H9 (cell line): ENCODE data around the gene RNF13. TPM values are rescaled to one million over a fixed set of nuclear protein-coding genes. Genes with fewer than 3 reads are reported as not detected.
A peak's percentile ranks its signal among the peaks of the same experiment; 100 is the strongest.
"Not testable (repeated sequence)": the region's sequence is repeated elsewhere in the genome, so short reads cannot be mapped to it uniquely, and the experiment has no call there.

Experiments used
- DNase-seq: peaks from one replicate; pipeline ENCODE4 v3.0.0-alpha.2; 2017
- H2AFZ ChIP-seq: one replicate; pipeline ENCODE4 v1.6.1; 2013; ENCODE audit warnings: mild to moderate bottlenecking, low read length, control low read depth, moderate library complexity
- H2AK5ac ChIP-seq: 2 replicates; pipeline ENCODE4 v1.6.1; 2013; ENCODE audit warnings: low read length, control low read depth, mixed read lengths; ENCODE audit not compliant: insufficient read length
- H2BK120ac ChIP-seq: one replicate; pipeline ENCODE4 v1.6.1; 2013; ENCODE audit warnings: low read depth, mild to moderate bottlenecking, low read length, control low read depth, inconsistent platforms; ENCODE audit not compliant: poor library complexity, severe bottlenecking
- H2BK12ac ChIP-seq: 2 replicates; pipeline ENCODE4 v1.6.1; 2013; ENCODE audit warnings: low read length, control low read depth, mixed read lengths, low read depth; ENCODE audit not compliant: insufficient read length
- H2BK15ac ChIP-seq: 2 replicates; pipeline ENCODE4 v1.6.1; 2013; ENCODE audit warnings: low read depth, low read length, control low read depth
- H2BK20ac ChIP-seq: one replicate; pipeline ENCODE4 v1.6.1; 2013; ENCODE audit warnings: low read depth, mild to moderate bottlenecking, low read length, control low read depth, inconsistent platforms; ENCODE audit not compliant: poor library complexity, severe bottlenecking
- H2BK5ac ChIP-seq: 2 replicates; pipeline ENCODE4 v1.6.1; 2013; ENCODE audit warnings: low read length, control low read depth, mixed read lengths; ENCODE audit not compliant: insufficient read length
- H3K14ac ChIP-seq: 2 replicates; pipeline ENCODE4 v1.6.1; 2013; ENCODE audit warnings: low read length, control low read depth; ENCODE audit not compliant: insufficient read depth
- H3K18ac ChIP-seq: 2 replicates; pipeline ENCODE4 v1.6.1; 2013; ENCODE audit warnings: low read depth, mild to moderate bottlenecking, mixed read lengths, low read length, control low read depth; ENCODE audit not compliant: insufficient read length
- H3K23ac ChIP-seq: 2 replicates; pipeline ENCODE4 v1.6.1; 2013; ENCODE audit warnings: low read length, control low read depth, mixed read lengths, low read depth; ENCODE audit not compliant: insufficient read length
- H3K23me2 ChIP-seq: 2 replicates; pipeline ENCODE4 v1.6.1; 2013; ENCODE audit warnings: low read depth, mild to moderate bottlenecking, mixed read lengths, low read length, control low read depth; ENCODE audit not compliant: insufficient read length, poor library complexity, severe bottlenecking
- H3K27ac ChIP-seq: 2 replicates; pipeline ENCODE4 v1.5.1; 2013; ENCODE audit warnings: low read length, control low read depth, mixed read lengths, low read depth; ENCODE audit not compliant: insufficient read length
- H3K27me3 ChIP-seq: 2 replicates; pipeline ENCODE4 v1.6.1; 2013; ENCODE audit warnings: low read length, control low read depth, inconsistent platforms; ENCODE audit not compliant: insufficient read depth
- H3K4ac ChIP-seq: 2 replicates; pipeline ENCODE4 v1.6.1; 2013; ENCODE audit warnings: low read depth, mild to moderate bottlenecking, control low read depth, inconsistent platforms, low read length, moderate library complexity
- H3K4me1 ChIP-seq: 2 replicates; pipeline ENCODE4 v1.6.1; 2013; ENCODE audit warnings: low read length, control low read depth, inconsistent platforms; ENCODE audit not compliant: insufficient read depth
- H3K4me2 ChIP-seq: 2 replicates; pipeline ENCODE4 v1.6.1; 2013; ENCODE audit warnings: low read length, control low read depth, mixed read lengths; ENCODE audit not compliant: insufficient read length, insufficient read depth
- H3K56ac ChIP-seq: 2 replicates; pipeline ENCODE4 v1.6.1; 2013; ENCODE audit warnings: low read depth, mild to moderate bottlenecking, mixed read lengths, low read length, control low read depth; ENCODE audit not compliant: insufficient read length
- H3K79me1 ChIP-seq: 2 replicates; pipeline ENCODE4 v1.6.1; 2013; ENCODE audit warnings: low read depth, mild to moderate bottlenecking, moderate library complexity, low read length, control low read depth, inconsistent platforms; ENCODE audit not compliant: insufficient read depth, poor library complexity, severe bottlenecking
- H3K79me2 ChIP-seq: 2 replicates; pipeline ENCODE4 v1.6.1; 2013; ENCODE audit warnings: low read length, control low read depth, inconsistent platforms; ENCODE audit not compliant: insufficient read depth
- H3K9ac ChIP-seq: 2 replicates; pipeline ENCODE4 v1.6.1; 2013; ENCODE audit warnings: low read length, control low read depth, mixed read lengths; ENCODE audit not compliant: insufficient read length; ENCODE audit errors: extremely low read depth
- H3K9me3 ChIP-seq: one replicate; pipeline ENCODE4 v1.6.1; 2013; ENCODE audit warnings: low read depth, low read length, inconsistent platforms; ENCODE audit not compliant: control insufficient read depth
- H3T11ph ChIP-seq: one replicate; pipeline ENCODE4 v1.6.1; 2013; ENCODE audit warnings: mild to moderate bottlenecking, low read length, control low read depth, inconsistent platforms
- H4K20me1 ChIP-seq: one replicate; pipeline ENCODE4 v1.6.1; 2013; ENCODE audit not compliant: control insufficient read depth, insufficient read length, insufficient read depth
- H4K5ac ChIP-seq: 2 replicates; pipeline ENCODE4 v1.6.1; 2013; ENCODE audit warnings: low read depth, mild to moderate bottlenecking, mixed read lengths, low read length, control low read depth; ENCODE audit not compliant: insufficient read length
- H4K8ac ChIP-seq: replicated peaks from 2 replicates; pipeline ENCODE4 v1.6.1; 2013; ENCODE audit warnings: low read length, control low read depth, mixed read lengths, low read depth; ENCODE audit not compliant: insufficient read length
- H4K91ac ChIP-seq: 2 replicates; pipeline ENCODE4 v1.6.1; 2013; ENCODE audit warnings: low read depth, mild to moderate bottlenecking, moderate library complexity, mixed read lengths, low read length, control low read depth; ENCODE audit not compliant: insufficient read length
- H3K27ac Mint-ChIP-seq, 3 experiments: 2 replicates in 2 of 3; 3 replicates in 1 of 3; pipeline ENCODE4 v1.8.0; 2020 to 2021; ENCODE audit warnings: mixed read lengths in 3 of 3, mild to moderate bottlenecking in 1 of 3, moderate library complexity in 1 of 3
- H3K27me3 Mint-ChIP-seq: 2 replicates; pipeline ENCODE4 v1.8.0; 2021; ENCODE audit warnings: low read depth, mild to moderate bottlenecking, moderate library complexity, mixed read lengths
- H3K36me3 Mint-ChIP-seq, 3 experiments: 2 replicates in 2 of 3; 3 replicates in 1 of 3; pipeline ENCODE4 v1.8.0; 2020 to 2021; ENCODE audit warnings: low read depth in 3 of 3, mixed read lengths in 3 of 3; ENCODE audit not compliant: insufficient read depth in 1 of 3
- H3K4me1 Mint-ChIP-seq, 2 experiments: 2 replicates each; pipeline ENCODE4 v1.8.0; 2020; ENCODE audit warnings: mixed read lengths in 2 of 2
- H3K4me3 Mint-ChIP-seq, 2 experiments: 2 replicates in 1 of 2; 3 replicates in 1 of 2; pipeline ENCODE4 v1.8.0; 2020 to 2021; ENCODE audit warnings: mild to moderate bottlenecking in 2 of 2, mixed read lengths in 2 of 2, moderate library complexity in 1 of 2
- H3K9me3 Mint-ChIP-seq, 2 experiments: 2 replicates in 1 of 2; 3 replicates in 1 of 2; pipeline ENCODE4 v1.8.0; 2020; ENCODE audit warnings: mild to moderate bottlenecking in 2 of 2, mixed read lengths in 2 of 2, moderate library complexity in 1 of 2
- CTCF ChIP-seq: fragments of 200-600 bp; sonication (generic); conservative IDR thresholded peaks from 3 replicates; pipeline ENCODE4 v1.8.0; 2021; ENCODE audit warnings: antibody characterized with exemption, mild to moderate bottlenecking
- WGBS: extraction: QIAGEN DNeasy Blood & Tissue Kit; methylation state at CpG from one replicate; pipeline ENCODE4 v1.1.7; 2013; ENCODE audit warnings: missing lambda C conversion rate, low lambda C conversion rate, mixed read lengths; ENCODE audit not compliant: insufficient read length; ENCODE audit errors: extremely low coverage; 5-methylcytosine and 5-hydroxymethylcytosine counted together
- total RNA-seq: library from RNA; stranded (reverse); gene quantifications from 2 replicates; pipeline ENCODE4 v1.2.1, GENCODE V29; 2021

RNF13 gene
- total RNA-seq, 1 experiment from 2014 or later, result 23.4 TPM

DNA sequence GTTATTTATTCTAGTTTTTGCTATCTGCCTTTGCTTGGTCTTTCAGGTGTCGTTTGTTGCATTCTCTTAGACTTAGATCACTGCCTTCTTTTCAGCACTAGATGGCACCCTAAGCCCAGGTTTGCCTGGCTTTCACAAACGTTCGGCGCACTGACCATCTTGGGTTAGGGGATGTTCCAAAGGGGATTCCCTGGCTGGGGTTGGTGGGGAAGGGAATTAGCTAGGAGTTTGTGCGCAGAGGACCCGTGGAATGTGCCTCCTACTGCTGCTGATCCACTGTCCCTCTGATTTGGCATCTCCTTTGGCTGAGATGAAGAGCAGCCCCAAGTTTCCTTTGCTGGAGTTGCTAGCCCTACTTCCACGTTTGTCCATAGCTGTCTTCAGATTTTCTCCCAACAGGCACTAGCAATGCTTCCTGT lies 123.8 kb downstream of the RNF13 start:
- Mint-ChIP-seq H3K4me3 (no peak overlapping the region), H3K9me3 (peaks cover 12 to 17% of the 10 kb centered on the region in 2 experiments; a peak in 4 of 5 replicates), H3K27ac (no peak overlapping the region; a peak in 1 of 7 replicates), H3K27me3 (no peaks in the 10 kb centered on the region), H3K4me1 (no peaks in the 10 kb centered on the region), H3K36me3 (peaks cover 20 to 22% (median 20%) of the 10 kb centered on the region in 3 experiments)
- Histone ChIP-seq H2BK12ac (no peak overlapping the region), H3T11ph (no peak overlapping the region), H2BK5ac (no peak overlapping the region), H3K14ac (no peak overlapping the region), H3K79me1 (no peaks in the 10 kb centered on the region), H3K23ac (no peak overlapping the region), H2AFZ (no peak overlapping the region), H3K9me3 (peaks cover 9% of the 10 kb centered on the region), H4K91ac (no peak overlapping the region), H3K4me2 (no peak overlapping the region), H3K27ac (no peak overlapping the region), H3K4me1 (no peaks in the 10 kb centered on the region), H3K4ac (no peak overlapping the region), H2BK120ac (no peak overlapping the region), H3K18ac (no peak overlapping the region), H4K8ac (no peak overlapping the region), H3K79me2 (no peaks in the 10 kb centered on the region), H2BK15ac (no peak overlapping the region), H4K5ac (no peak overlapping the region), H3K27me3 (no peaks in the 10 kb centered on the region), H3K23me2 (no peaks in the 10 kb centered on the region), H4K20me1 (no peaks in the 10 kb centered on the region), H2BK20ac (no peak overlapping the region), H3K56ac (no peak overlapping the region), H3K9ac (no peak overlapping the region), H2AK5ac (no peak overlapping the region)
- DNase-seq, result peak; percentile 73
- TF ChIP-seq CTCF, result peak; percentile 88
- WGBS, result no CpG with 5 or more reads among the region's 7 CpGs

GRCh38 chr3:149938392-149939055 lies 125.5 kb downstream of the RNF13 start:
- H3K27me3 ChIP-seq, DNase-seq, H2BK12ac ChIP-seq, H3K4me2 ChIP-seq, H2AK5ac ChIP-seq, H3K9ac ChIP-seq, H3K23ac ChIP-seq, H3K4me1 ChIP-seq, H3K23me2 ChIP-seq, H3K14ac ChIP-seq, H3K79me2 ChIP-seq, H3K27ac Mint-ChIP-seq, H3K9me3 ChIP-seq, H4K20me1 ChIP-seq, H3K56ac ChIP-seq, H4K5ac ChIP-seq, H3K27ac ChIP-seq, H2BK5ac ChIP-seq, H3K79me1 ChIP-seq, H4K8ac ChIP-seq, H2BK120ac ChIP-seq, H2BK20ac ChIP-seq, H2BK15ac ChIP-seq, H2AFZ ChIP-seq, H3T11ph ChIP-seq, H3K4me1 Mint-ChIP-seq, H3K4me3 Mint-ChIP-seq, H4K91ac ChIP-seq, H3K27me3 Mint-ChIP-seq, H3K18ac ChIP-seq, H3K4ac ChIP-seq: not testable (repeated sequence)
- H3K36me3 Mint-ChIP-seq, result peaks cover 22 to 29% (median 24%) of the 10 kb centered on the region in 3 experiments
- H3K9me3 Mint-ChIP-seq, result peaks cover 12 to 21% of the 10 kb centered on the region in 2 experiments
- no CpG with 5 or more reads among the region's 3 CpGs for WGBS
